Peyer's patch (tissue), 4 donors: Measurements from ENCODE around the gene GTSE1.

ENCODE experiments used
- POLR2A ChIP-seq, 2 donors: fragments of 450-650 bp; IDR thresholded peaks; one replicate each; pipeline ENCODE4 v1.5.1; 2017; ENCODE audit warnings: antibody characterized with exemption in 2 of 2, mild to moderate bottlenecking in 2 of 2, moderate library complexity in 2 of 2
- TF ChIP-seq, protein P1 (sequence below), 6 experiments: fragments of 450-650 bp in 4 of 6; fragments of 200-600 bp in 2 of 6; sonication (generic) in 1 of 6; IDR thresholded peaks; one replicate each; pipeline ENCODE4 v1.5.1; 2017 to 2019; ENCODE audit warnings: antibody characterized with exemption in 6 of 6, mild to moderate bottlenecking in 3 of 6, moderate library complexity in 1 of 6

GRCh38 chr22:46351767-46352166 lies 55.1 kb downstream of the GTSE1 start:
- no peak for TF ChIP-seq POLR2A (IDR thresholded peaks at IDR 0.05)
- TF ChIP-seq, protein P1, sequence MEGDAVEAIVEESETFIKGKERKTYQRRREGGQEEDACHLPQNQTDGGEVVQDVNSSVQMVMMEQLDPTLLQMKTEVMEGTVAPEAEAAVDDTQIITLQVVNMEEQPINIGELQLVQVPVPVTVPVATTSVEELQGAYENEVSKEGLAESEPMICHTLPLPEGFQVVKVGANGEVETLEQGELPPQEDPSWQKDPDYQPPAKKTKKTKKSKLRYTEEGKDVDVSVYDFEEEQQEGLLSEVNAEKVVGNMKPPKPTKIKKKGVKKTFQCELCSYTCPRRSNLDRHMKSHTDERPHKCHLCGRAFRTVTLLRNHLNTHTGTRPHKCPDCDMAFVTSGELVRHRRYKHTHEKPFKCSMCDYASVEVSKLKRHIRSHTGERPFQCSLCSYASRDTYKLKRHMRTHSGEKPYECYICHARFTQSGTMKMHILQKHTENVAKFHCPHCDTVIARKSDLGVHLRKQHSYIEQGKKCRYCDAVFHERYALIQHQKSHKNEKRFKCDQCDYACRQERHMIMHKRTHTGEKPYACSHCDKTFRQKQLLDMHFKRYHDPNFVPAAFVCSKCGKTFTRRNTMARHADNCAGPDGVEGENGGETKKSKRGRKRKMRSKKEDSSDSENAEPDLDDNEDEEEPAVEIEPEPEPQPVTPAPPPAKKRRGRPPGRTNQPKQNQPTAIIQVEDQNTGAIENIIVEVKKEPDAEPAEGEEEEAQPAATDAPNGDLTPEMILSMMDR (IDR thresholded peaks at IDR 0.05), result no peak
